Measurements from ENCODE around the gene SLC16A11. TPM values are rescaled to one million over a fixed set of nuclear protein-coding genes. Genes with fewer than 3 reads are reported as not detected.

The SLC16A11 gene
- total RNA-seq, 1 donor from 2014 or later = 2.5 TPM

DNA sequence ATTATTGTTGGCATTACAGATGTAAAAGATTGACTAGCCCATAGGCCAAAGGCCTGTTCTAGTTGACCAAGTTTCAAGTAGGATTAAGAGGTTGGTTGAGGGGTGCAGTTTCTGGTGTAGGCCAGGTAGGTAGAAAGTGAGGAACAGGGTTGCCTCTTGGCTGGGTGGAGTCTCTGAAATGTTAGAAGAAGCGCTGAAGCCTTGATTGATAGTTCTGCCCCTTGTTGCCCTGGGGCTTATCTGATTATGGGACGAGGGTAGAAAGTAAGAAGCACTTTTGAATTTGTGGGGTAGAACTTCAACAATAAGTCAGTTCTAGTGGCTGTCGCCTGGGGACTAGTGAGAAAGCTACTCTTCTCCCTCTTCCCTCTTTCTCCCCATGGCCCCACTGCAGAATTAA, 14.8 kb downstream of the SLC16A11 start:
- no peak for DNase-seq (ENCODE audit: low spot score)
- ATAC-seq = no peak

DNA sequence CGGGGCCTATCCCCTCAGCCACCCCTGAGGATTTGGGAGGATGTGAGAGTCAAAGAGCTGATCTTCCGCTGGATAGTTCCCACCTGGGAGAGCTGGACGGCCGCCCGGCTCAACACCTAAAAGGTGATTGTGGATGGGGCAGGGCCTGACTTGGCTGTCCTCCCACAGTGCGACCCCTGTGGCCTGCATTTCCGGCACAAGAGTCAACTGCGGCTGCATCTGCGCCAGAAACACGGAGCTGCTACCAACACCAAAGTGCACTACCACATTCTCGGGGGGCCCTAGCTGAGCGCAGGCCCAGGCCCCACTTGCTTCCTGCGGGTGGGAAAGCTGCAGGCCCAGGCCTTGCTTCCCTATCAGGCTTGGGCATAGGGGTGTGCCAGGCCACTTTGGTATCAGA, 16.6 kb downstream of the SLC16A11 start:
- DNase-seq (ENCODE audit: low spot score) (no peak), ATAC-seq (no peak)

DNA sequence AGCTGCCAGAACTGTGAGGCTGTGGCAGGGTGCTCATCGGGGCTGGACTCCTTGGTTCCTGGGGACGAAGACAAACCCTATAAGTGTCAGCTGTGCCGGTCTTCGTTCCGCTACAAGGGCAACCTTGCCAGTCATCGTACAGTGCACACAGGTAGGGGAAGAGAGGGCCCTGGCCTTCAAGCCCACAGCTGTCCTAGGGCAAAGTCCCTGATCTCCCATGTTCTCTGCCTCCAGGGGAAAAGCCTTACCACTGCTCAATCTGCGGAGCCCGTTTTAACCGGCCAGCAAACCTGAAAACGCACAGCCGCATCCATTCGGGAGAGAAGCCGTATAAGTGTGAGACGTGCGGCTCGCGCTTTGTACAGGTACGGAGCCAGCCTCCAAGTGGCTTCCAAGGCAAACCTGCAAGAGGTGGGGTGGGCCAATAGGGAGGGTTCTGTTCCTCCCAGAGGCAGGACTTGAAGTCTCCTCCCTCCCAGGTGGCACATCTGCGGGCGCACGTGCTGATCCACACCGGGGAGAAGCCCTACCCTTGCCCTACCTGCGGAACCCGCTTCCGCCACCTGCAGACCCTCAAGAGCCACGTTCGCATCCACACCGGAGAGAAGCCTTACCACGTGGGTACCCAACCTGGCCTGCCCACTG, 17.3 kb downstream of the SLC16A11 start:
- ATAC-seq (no peak), DNase-seq (ENCODE audit: low spot score) (no peak)

DNA sequence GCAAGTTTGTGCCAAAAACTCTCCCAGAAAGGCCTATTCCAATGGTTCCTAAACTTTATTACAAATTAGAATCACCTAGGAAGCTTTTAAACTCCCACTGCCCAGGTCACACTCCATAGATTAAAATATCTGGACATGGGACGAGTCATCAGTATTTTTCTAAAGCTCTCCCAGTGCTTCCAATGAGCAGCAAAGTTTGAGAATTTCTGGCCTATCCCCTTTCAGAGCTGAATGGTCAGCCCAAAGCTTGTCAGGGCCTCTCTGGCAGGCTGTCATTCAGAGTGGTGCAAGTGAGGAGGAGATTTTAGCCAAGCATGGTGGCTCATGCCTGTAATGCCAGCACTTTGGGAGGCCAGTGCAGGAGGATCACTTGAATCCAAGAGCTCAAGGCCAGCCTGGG, 18.6 kb downstream of the SLC16A11 start:
- ATAC-seq = no peak

DNA sequence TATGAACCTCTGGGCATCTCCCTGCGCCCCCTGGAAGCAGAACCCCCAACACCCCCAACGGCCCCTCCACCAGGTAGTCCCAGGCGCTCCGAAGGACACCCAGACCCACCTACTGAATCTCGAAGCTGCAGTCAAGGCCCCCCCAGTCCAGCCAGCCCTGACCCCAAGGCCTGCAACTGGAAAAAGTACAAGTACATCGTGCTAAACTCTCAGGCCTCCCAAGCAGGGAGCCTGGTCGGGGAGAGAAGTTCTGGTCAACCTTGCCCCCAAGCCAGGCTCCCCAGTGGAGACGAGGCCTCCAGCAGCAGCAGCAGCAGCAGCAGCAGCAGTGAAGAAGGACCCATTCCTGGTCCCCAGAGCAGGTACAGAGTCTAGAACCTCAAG, 19.5 kb downstream of the SLC16A11 start:
- ATAC-seq (no peak), DNase-seq (ENCODE audit: low spot score) (no peak)

More for the DNA sequence above, 18.6 kb downstream of the SLC16A11 start:
- no peak for DNase-seq (ENCODE audit: low spot score)

DNA sequence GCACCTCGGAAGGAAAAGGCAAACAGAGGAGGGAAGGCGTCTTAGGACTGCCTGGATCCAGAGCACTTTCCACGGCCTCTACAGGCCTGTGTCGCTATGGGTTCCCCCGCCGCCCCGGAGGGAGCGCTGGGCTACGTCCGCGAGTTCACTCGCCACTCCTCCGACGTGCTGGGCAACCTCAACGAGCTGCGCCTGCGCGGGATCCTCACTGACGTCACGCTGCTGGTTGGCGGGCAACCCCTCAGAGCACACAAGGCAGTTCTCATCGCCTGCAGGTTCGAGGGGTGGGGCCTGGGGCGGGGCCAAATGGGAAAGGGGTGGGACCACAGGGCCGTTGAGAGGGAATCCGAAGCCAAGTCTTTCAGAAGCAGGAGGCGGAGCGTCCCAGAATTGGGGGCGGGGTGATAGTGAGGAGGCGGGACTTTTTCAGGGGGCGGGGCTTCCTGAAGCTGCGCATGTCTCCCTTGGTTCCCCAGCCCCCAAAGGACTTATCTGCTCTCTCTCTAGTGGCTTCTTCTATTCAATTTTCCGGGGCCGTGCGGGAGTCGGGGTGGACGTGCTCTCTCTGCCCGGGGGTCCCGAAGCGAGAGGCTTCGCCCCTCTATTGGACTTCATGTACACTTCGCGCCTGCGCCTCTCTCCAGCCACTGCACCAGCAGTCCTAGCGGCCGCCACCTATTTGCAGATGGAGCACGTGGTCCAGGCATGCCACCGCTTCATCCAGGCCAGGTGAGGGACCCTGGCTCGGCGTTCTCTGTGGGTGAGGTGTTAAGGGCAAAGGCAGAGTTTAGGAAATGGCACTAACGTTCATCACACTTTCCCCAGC, 20.1 kb downstream of the SLC16A11 start:
- peak; percentile 93 for DNase-seq (ENCODE audit: low spot score)
- peak; percentile 60 for ATAC-seq

DNA sequence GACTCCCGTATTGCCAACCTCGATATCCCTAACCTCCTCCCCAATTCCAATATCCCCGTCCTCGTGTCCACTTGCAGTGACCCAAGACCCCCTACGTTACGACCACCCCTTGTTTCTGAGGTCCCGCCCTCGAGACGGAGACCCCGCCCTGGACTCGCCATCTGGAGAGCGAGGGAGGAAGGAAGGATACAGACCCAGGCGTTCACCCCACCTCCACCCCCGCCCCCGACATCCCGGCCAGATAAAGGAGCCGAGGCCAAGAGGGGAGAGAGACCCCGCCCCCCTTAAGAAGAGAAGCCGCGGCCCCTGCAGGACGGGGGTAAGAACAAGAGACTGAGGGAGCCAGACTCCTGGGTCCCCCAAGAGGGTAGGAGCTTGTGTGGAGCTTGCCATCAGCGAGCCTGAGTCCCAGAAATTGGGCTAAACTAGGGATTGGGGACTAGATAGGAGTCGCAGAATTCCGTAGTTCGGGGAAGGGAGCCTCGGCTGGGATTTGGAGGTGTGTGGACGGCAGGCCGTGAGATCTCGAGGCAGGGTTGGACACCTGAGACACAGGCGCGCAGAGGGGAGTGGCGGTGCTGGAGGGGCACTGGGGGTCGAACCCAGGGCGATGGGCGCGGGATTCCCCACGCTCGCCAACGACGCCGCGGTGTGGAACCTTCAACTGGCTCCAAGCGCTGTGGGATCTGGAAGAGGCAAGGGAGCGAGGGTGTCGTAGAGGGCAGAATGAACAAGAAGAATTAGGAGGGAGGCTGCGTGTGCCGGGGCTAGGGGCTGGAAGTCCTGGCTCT, 20.9 kb downstream of the SLC16A11 start, which contains the start of gene BCL6B:
Gene BCL6B (plus strand): TSS at position 270 of the 791 bp plus-strand sequence. CDS start 622 bp downstream, outside the sequence.
- ATAC-seq = no peak
- DNase-seq (ENCODE audit: low spot score) = no peak

DNA sequence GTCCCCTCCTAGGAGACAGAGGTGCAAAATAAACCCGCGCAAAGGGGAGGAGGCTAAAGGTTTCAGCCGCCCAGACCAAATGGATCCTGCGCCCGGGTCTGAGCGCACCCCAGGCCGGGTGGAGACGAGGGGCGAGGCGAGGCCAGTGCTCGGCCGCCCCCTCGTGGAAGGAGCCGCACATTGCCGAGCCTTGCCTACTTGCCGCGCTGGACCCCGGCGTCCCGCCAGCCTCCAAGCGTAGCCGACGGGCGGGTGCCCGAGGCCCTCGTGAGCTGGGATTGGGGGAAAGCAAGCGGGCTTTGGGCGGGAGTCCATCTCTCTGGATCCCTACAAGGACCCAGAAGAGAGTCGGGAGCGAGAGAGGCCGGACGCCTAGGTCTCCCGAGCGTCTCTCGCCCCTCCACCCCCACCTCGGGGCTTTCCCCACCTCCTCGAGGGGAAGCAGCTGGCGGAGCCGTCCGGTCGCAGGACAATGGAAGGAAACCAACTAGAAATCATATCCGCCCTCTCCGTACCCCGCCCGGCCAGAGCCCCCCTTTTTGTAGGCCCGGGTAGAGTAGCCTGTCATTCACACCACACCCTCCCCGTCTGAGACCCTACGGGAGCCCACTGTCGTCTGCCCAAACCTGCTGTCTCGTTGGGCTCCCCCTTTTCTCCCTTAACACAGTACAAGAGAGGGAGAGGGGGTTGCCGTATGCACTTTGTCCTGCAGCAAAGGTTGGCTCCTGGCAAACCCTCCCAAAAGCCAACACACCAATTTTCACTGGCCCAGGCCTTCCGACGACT, 21.7 kb downstream of the SLC16A11 start:
- DNase-seq (ENCODE audit: low spot score) = peak; percentile 83
- peak; percentile 80 for ATAC-seq

DNA sequence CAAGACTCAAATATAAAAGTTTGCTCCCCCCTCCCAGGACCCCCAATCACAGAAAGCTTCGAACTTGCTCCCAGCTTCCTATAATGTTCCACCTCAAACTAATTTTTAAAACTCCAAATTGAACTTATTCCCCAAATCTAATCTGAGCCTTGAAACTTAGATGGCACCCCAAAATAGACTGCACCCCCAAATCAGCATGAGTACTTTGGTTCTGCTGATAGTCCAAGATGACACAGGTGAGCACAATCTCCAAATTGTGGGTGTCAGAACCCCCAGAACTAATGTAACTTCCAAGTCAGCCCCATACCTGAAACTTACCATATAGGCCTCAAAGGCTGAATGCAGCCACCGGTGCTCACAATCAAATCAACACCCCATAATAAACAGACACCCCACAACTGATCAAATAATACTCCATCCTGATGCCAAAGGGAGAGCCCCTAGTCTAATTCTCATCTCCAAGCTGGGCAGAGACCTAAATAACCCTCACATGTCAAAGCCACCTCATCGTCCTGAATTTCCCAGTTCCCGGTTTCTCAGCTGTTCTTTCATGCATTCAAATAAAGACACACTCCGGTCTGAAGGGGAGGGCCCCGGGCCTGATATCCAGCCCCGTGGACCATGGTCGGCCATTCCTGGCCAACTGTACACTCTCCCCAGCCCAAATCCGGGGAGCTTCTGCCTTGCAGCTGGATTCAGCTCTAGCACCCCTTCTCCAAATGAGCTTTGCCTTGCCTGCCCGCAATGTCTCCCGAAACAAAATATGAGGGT, 22.8 kb downstream of the SLC16A11 start:
- DNase-seq (ENCODE audit: low spot score) (no peak), ATAC-seq (no peak)

DNA sequence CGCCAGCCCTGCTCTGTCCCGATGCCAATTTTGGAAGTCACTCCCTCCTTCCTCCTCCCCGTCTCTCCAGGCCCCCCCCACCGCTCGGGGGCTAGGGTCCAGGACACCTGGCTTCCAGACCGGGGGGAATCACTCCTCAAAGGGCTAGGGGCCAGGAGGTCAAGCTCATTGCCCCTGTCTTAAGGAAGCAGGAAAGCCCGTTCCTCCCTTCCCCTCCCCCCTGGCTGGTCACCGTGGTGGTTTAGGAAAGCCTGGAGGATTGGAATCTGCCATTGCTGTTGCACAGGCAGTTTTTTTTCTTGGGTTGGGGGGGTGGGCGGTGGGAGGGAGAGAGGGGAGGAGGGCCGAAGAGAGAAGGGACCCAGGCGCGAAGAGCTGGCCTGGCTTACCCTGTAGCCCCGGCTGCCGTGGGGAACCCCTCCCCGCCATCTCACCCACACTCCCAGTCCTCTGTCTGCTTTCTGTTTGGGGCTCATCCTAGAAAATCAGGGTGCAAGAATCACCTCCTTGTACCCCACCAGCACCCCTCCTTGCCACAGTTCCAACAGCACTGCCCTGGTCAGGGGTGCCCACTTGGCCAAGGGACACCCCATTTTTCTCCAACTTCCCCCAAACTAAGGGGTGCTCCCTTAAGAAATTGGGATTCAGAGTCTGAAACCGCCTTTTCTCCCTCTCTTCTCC, 23.9 kb downstream of the SLC16A11 start:
- no peak for DNase-seq (ENCODE audit: low spot score)
- ATAC-seq = peak; percentile 1

DNA sequence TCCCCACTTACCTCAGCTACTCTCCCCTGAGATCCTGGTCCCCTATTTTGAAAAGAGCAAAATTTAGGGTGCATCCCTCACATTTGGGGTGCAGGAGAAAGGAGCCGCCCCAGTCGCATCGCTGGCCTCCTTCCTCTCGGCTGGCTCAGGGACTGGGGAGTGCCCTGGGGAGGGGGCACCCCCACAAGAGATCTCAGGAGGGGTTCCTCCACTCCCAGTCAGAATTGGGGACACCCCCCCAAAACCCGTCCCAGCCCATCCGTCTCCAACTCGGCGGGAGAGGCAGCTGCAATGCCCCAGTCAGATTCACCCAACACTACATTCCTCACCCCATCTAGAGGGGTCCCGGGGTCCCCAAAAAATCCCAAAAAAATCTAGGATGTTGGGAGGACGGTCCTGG, 24.5 kb downstream of the SLC16A11 start:
- no peak for ATAC-seq
- DNase-seq (ENCODE audit: low spot score) = no peak

DNA sequence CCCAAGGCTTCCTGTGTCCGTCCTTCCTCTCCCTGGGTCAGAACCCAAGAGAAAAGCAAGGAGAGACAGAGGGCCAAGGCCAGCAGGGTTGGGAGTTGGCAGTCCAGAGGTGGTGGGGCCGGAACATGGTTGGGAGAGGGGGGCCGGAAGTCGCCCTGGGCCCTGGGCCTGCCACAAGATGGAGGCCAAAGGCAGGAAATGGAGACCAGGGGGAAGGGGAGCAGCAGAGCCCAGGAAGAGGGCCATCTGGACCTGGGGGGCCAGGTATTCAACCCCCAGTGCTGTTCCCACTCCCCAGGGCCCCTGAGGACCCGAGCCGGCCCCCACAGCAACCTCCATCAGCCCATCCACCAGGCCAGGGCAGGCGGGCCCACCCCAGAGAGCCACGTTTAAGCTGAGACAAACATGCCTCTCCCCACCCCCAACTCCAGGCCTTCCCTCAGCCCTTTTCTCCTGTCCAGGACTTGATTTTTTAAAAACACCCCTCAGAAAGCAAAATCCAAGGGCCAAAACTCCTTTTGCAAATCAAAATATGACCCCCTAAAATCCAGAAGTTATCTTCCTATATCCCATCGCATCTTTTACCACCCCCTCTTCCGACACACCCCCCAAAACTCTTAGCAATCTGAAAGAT, 25.4 kb downstream of the SLC16A11 start:
- no peak for ATAC-seq
- DNase-seq (ENCODE audit: low spot score) = no peak

DNA sequence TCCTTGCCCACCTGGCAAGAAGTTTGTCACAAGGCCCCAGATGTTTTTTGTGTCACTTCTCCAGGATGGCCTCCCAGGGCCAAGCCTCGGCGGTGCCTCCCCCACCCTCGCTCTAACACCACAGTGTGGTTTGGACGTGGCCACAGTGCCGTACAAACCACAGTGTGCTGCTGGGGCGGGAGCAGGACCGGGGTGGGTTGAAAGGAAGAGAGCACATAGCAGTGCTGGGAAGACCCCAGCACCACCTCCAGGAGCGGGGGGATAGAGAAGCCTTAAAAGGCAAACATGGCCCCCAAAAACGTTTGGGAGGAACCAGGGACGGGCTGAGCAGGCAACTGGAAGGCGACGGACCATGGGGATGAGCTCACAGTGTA, 26.1 kb downstream of the SLC16A11 start:
- DNase-seq (ENCODE audit: low spot score) (no peak), ATAC-seq (no peak)

DNA sequence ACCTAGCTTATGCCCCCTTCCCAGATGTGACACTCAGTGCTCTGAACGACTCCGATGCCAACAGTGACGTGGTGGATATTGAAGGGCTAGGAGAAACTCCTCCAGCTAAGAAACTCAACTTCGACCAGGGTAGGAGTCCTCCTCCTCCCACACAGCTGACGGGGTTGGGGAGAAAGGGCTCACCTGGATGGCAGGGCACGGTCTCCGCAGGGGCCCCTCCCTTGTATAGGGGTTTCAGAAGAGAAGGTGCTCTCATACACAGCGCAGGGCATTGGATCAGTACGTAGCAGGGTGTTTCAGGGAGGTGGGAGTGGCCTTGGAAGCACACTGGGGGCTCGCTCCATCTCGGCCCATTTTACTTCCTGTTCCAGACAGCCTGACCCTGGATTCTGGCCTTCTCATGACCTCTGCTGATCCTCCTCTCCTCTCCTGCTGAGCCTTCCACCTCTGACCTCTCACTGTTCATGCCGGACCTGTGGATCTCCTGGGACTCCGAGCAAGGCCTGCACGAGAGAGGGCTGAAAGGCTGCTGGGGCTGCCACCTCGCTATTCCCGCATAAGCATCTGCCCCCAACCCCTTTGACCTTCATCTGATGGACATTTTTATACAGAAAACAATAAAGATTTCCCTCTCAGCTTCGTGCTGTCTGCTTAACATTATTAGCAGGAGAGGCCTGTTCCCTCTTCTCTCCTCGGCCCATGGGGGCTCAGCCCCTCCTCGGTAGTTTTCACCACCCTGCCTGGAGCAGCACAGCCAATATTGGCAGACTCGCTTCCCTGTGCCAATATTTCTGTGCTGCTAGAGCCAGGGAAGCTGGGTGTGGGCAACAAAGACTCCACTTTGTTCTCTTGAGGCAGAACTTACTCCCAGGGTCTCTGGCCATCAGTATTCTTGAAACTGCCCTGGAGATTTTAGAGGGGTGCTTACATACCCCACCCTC, 26.7 kb downstream of the SLC16A11 start:
- ATAC-seq = no peak
- DNase-seq (ENCODE audit: low spot score) = no peak

DNA sequence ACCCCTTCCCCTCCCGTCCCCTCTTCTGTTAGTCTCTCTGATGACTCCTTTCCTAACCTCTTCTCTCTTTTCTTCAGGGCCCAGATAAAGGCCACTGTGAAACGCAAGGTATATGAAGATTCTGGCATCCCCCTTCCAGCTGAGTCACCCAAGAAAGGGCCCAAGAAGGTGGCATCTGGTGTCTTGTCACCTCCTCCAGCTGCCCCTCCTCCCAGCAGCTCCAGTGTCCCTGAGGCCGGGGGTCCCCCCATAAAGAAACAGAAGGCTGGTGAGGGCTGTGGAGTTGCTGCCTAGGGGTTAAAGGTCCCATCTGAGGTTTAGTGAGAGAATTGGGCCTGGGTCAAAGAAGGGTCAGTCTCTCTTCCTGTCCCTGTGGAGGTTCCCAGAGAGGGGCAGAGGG, 27.5 kb downstream of the SLC16A11 start:
- ATAC-seq (no peak), DNase-seq (ENCODE audit: low spot score) (no peak)

DNA sequence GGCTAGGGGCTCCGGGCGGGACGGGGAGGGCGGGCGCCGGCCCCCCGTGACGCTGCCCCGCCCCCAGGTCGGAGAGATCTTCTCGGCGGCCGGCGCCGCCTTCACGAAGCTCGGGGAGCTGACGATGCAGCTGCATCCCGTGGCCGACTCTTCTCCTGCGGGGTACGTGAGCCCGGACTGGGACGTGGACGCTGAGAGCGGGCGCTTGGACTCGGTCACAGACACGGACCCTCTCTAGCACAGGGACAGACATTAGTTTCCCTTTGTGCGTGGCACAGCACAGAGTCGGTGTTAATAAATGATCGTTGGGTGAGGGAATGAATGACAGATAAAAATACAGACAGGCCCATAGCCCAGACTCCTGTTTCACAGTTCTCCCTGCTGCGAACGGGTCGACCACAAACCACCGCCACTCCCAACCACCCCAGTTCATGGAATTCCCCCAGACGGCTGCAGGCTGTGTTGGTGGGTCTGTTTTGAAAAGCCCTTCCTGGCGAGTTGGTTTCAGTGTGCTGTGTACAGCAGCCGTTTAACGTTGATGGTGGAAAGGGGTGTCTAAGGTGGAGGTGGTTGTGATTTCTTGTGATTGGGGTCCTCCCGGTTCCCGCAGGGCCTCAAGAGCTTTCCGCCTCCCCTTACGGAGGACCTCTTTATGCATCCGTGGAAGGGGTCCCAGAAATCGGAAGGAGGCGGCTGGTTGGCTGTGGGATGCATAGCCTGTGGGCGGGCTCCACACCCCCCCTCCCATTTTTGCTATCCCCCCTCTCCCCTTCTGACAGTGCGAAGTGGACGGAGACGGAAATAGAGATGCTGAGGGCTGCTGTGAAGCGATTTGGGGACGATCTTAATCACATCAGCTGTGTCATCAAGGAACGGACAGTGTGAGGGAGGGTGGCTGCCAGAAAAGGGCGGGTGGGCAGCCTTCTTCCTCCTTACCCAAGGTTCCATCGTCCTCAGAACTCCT, 28.6 kb downstream of the SLC16A11 start:
- ATAC-seq (no peak), DNase-seq (ENCODE audit: low spot score) (no peak)

Data from left lobe of liver (tissue), 2 donors.